WERI-Rb-1 (cell line): ENCODE data around the gene GCK.

Experiments used
- DNase-seq: peaks from one replicate; pipeline ENCODE4 v3.0.0-alpha.2; 2020
- H3K27ac ChIP-seq: fragments of 250-450 bp; sonication (Bioruptor Pico); 2 replicates; pipeline ENCODE4 v1.5.1; 2020; ENCODE audit warnings: mild to moderate bottlenecking, moderate library complexity
- H3K27me3 ChIP-seq: fragments of 250-450 bp; sonication (Bioruptor Pico); 2 replicates; pipeline ENCODE4 v1.5.1; 2021; ENCODE audit warnings: mild to moderate bottlenecking, low read depth, moderate library complexity; ENCODE audit not compliant: insufficient read depth, severe bottlenecking
- H3K36me3 ChIP-seq: fragments of 250-450 bp; sonication (Bioruptor Pico); 2 replicates; pipeline ENCODE4 v1.5.1; 2020; ENCODE audit warnings: mild to moderate bottlenecking, moderate library complexity
- H3K4me3 ChIP-seq: 2 replicates; pipeline ENCODE4 v1.5.1; 2011; ENCODE audit warnings: low read depth, mild to moderate bottlenecking, control low read depth, low read length
- H3K9me3 ChIP-seq: fragments of 250-450 bp; sonication (Bioruptor Pico); 2 replicates; pipeline ENCODE4 v1.5.1; 2021; ENCODE audit warnings: mild to moderate bottlenecking, moderate library complexity; ENCODE audit not compliant: severe bottlenecking
- CTCF ChIP-seq: IDR thresholded peaks from 2 replicates; pipeline ENCODE4 v1.5.1; 2011; ENCODE audit warnings: low read depth, mild to moderate bottlenecking, control low read depth, inconsistent platforms, low read length

Gene GCK

GRCh38 chr7:44119829-44120380 is 69.3 kb downstream of the GCK start:
- TF ChIP-seq CTCF: no peak
- peaks cover 66% of the 10 kb centered on the region for H3K36me3 ChIP-seq
- no peak for DNase-seq
- H3K27ac ChIP-seq: no peak overlapping the region
- no peak overlapping the region for H3K4me3 ChIP-seq
- no peaks in the 10 kb centered on the region for H3K27me3 ChIP-seq
- H3K9me3 ChIP-seq: no peaks in the 10 kb centered on the region

- no peak for TF ChIP-seq CTCF
- H3K27me3 ChIP-seq: no peaks in the 10 kb centered on the region
- no peak overlapping the region for H3K27ac ChIP-seq
- peaks cover 83% of the 10 kb centered on the region for H3K36me3 ChIP-seq
- H3K4me3 ChIP-seq: no peak overlapping the region
- DNase-seq: no peak
- H3K9me3 ChIP-seq: no peaks in the 10 kb centered on the region
Measured at GRCh38 chr7:44117801-44118429, 71.3 kb downstream of the GCK start.

GRCh38 chr7:44116789-44117666 is 72.2 kb downstream of the GCK start:
- DNase-seq: no peak
- no peak for TF ChIP-seq CTCF
- H3K9me3 ChIP-seq: no peaks in the 10 kb centered on the region
- no peak overlapping the region for H3K27ac ChIP-seq
- no peak overlapping the region for H3K4me3 ChIP-seq
- no peaks in the 10 kb centered on the region for H3K27me3 ChIP-seq
- peaks cover 88% of the 10 kb centered on the region for H3K36me3 ChIP-seq

GRCh38 chr7:44116087-44116788 is 73.0 kb downstream of the GCK start:
- H3K9me3 ChIP-seq: no peaks in the 10 kb centered on the region
- peaks cover 88% of the 10 kb centered on the region for H3K36me3 ChIP-seq
- H3K4me3 ChIP-seq: no peak overlapping the region
- no peak for TF ChIP-seq CTCF
- no peak overlapping the region for H3K27ac ChIP-seq
- no peak for DNase-seq
- H3K27me3 ChIP-seq: no peaks in the 10 kb centered on the region

- H3K9me3 ChIP-seq: no peaks in the 10 kb centered on the region
- DNase-seq: no peak
- no peak for TF ChIP-seq CTCF
- no peaks in the 10 kb centered on the region for H3K27me3 ChIP-seq
- H3K36me3 ChIP-seq: peaks cover 84% of the 10 kb centered on the region
- H3K4me3 ChIP-seq: no peak overlapping the region
- no peak overlapping the region for H3K27ac ChIP-seq
Measured at GRCh38 chr7:44114586-44115310, 74.5 kb downstream of the GCK start.
